CD4-positive, alpha-beta T cell treated with Interleukin-2 at 100 ng/mL for 4 hours (primary cell): ENCODE results near the gene KCNK5.

Source experiments
- DNase-seq: peaks from one replicate; pipeline ENCODE4 v3.0.0-alpha.2; 2020; ENCODE audit warnings: low spot score

KCNK5 gene

GRCh38 chr6:39197922-39198500 lies 31.3 kb downstream of the KCNK5 start:
- DNase-seq = no peak

- no peak for DNase-seq
These were observed 31.8 kb downstream of the KCNK5 start for GRCh38 chr6:39197521-39197920.

GRCh38 chr6:39196673-39197091 lies 32.6 kb downstream of the KCNK5 start:
- DNase-seq = no peak

GRCh38 chr6:39195792-39196385 lies 33.4 kb downstream of the KCNK5 start:
- DNase-seq = no peak

GRCh38 chr6:39194466-39194865 lies 34.8 kb downstream of the KCNK5 start:
- no peak for DNase-seq

GRCh38 chr6:39193201-39193791 lies 36.0 kb downstream of the KCNK5 start:
- DNase-seq = no peak

- no peak for DNase-seq
These were observed 36.5 kb downstream of the KCNK5 start for GRCh38 chr6:39192736-39193135.

GRCh38 chr6:39191236-39191930 lies 37.9 kb downstream of the KCNK5 start:
- no peak for DNase-seq

GRCh38 chr6:39190545-39191235 lies 38.6 kb downstream of the KCNK5 start:
- DNase-seq = no peak

- DNase-seq = no peak
These were observed 39.2 kb downstream of the KCNK5 start for GRCh38 chr6:39189915-39190544.

GRCh38 chr6:39189131-39189530 lies 40.1 kb downstream of the KCNK5 start:
- DNase-seq = no peak

GRCh38 chr6:39188571-39188970 lies 40.7 kb downstream of the KCNK5 start:
- DNase-seq = no peak

GRCh38 chr6:39188098-39188450 lies 41.2 kb downstream of the KCNK5 start:
- DNase-seq = no peak

GRCh38 chr6:39184906-39185580 lies 44.2 kb downstream of the KCNK5 start:
- no peak for DNase-seq

GRCh38 chr6:39182604-39183003 lies 46.7 kb downstream of the KCNK5 start:
- DNase-seq = no peak

GRCh38 chr6:39181826-39182225 lies 47.4 kb downstream of the KCNK5 start:
- DNase-seq = no peak

GRCh38 chr6:39181333-39181732 lies 47.9 kb downstream of the KCNK5 start:
- DNase-seq = no peak

- no peak for DNase-seq
These were observed 50.5 kb downstream of the KCNK5 start for GRCh38 chr6:39178804-39179203.

- DNase-seq = no peak
These were observed 51.0 kb downstream of the KCNK5 start for GRCh38 chr6:39178235-39178634.

- no peak for DNase-seq
These were observed 52.1 kb downstream of the KCNK5 start for GRCh38 chr6:39177130-39177529.

GRCh38 chr6:39173270-39173669 lies 56.0 kb downstream of the KCNK5 start:
- DNase-seq = no peak

- DNase-seq = no peak
These were observed 56.9 kb downstream of the KCNK5 start for GRCh38 chr6:39172377-39172757.
